GM13976 (cell line): ENCODE measurements around the gene DESI2.
"Not testable (repeated sequence)": the region's sequence is repeated elsewhere in the genome, so short reads cannot be mapped to it uniquely, and the experiment has no call there.

Source experiments
- DNase-seq: peaks from one replicate; pipeline ENCODE4 v3.0.0; 2012; ENCODE audit warnings: low spot score
- in situ Hi-C: fragments of 300-500 bp; cut with MboI; formaldehyde crosslinking; loops from one replicate; pipeline ENCODE4 v1.12.0; 2022; ENCODE audit warnings: low sequenced_read_pairs, mixed read lengths, inconsistent platforms; ENCODE audit not compliant: unreplicated experiment
- TF ChIP-seq, protein P1 (sequence below): IDR thresholded peaks from 2 replicates; pipeline ENCODE4 v1.5.1; 2012; ENCODE audit warnings: borderline replicate concordance, mild to moderate bottlenecking; ENCODE audit not compliant: insufficient read depth; ENCODE audit errors: extremely low read depth, missing control alignments, control extremely low read depth

DESI2 gene

DNA sequence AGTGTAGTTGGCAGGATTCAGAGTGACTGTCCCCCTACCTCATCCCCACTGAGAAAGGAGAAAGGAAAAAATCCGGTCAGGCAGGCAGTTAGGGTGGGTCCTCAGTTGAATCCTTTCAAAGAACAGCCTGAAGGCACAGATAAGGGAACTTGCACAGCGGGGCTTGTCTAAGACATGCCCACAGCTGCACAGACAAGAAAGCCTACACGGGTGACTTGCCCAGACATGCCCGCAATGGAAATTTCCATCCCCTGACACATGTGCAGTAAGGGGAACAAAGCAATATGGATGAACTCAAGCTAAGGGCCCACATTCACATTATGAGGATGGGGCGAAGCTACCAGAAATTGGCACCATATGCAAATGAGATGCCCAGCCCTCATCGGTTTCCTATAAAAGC, 82.5 kb downstream of the DESI2 start:
- in situ Hi-C loops: no loop called here
- DNase-seq: no peak
- TF ChIP-seq, protein P1, sequence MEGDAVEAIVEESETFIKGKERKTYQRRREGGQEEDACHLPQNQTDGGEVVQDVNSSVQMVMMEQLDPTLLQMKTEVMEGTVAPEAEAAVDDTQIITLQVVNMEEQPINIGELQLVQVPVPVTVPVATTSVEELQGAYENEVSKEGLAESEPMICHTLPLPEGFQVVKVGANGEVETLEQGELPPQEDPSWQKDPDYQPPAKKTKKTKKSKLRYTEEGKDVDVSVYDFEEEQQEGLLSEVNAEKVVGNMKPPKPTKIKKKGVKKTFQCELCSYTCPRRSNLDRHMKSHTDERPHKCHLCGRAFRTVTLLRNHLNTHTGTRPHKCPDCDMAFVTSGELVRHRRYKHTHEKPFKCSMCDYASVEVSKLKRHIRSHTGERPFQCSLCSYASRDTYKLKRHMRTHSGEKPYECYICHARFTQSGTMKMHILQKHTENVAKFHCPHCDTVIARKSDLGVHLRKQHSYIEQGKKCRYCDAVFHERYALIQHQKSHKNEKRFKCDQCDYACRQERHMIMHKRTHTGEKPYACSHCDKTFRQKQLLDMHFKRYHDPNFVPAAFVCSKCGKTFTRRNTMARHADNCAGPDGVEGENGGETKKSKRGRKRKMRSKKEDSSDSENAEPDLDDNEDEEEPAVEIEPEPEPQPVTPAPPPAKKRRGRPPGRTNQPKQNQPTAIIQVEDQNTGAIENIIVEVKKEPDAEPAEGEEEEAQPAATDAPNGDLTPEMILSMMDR: no peak

DNA sequence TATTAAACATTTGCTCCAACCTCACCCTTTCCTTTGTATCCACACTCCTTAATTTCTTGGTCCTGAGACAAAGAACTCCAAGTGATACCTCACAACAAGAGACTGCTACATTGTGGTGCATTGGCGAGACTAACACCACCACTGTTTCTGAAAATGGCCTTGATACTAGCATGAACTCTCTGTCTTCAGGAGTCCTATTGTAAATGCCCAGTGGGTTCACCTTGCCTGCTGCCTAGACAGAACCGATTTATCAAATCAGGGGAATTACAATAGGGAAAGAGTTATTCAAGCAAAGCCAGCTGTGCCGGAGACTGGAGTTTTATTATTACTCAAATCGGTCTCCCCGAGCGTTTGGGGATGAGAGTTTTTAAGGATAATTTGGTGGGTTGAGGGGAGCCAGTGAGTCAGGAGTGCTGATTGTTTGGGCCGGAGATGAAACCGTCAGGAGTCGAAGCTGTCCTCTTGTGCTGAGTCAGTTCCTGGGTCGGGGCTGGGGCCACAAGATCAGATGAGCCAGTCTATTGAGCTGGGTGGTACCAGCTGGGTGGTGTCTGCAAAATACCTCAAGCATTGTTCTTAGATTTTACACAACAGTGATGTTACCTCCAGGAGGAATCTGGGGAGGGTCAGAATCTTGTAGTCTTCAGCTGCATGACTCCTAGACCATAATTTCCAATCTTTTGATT, 83.1 kb downstream of the DESI2 start:
- in situ Hi-C loops: no loop called here
- no peak for DNase-seq
- TF ChIP-seq, protein P1: no peak

DNA sequence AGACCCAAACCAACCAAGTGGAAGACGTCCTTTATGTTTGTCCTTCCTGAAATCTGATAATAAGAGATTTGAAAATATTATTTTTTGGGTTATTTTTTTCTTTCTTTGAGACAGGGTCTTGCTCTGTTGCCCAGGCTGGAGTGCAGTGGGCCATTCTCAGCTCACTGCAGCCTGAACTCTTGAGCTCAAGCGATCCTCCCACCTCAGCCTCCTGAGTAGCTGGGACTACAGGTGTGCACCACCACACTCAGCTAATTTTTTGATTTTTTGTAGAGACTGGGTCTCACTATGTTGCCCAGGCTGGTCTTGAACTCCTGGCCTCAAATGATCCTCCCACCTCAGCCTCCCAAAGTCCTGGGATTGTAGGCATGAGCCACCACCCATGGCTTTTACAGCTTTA, 86.2 kb downstream of the DESI2 start:
- in situ Hi-C loops, DNase-seq: not testable (repeated sequence)

DNA sequence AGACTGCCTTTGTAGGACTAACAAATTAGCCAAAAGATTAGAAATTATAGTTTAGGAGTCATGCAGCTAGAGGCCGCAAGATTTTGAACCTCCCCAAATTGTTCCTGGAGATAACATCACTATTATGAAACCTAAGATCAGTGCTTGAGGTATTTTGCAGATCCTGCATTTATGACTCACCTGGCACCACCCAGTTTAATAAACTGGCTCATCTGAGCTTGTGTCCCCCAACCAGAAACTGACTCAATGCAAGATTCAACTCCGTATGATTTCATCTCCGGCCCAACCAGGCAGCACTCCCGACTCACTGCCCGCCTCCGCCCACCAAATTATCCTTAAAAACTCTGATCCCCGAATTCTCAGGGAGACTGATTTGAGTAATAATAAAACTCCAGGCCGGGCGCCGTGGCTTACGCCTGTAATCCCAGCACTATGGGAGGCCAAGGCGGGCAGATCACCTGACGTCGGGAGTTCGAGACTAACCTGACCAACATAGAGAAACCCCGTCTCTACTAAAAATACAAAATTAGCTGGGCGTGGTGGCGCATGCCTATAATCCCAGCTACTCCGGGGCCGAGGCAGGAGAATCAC, 87.2 kb downstream of the DESI2 start:
- in situ Hi-C loops, DNase-seq: not testable (repeated sequence)

DNA sequence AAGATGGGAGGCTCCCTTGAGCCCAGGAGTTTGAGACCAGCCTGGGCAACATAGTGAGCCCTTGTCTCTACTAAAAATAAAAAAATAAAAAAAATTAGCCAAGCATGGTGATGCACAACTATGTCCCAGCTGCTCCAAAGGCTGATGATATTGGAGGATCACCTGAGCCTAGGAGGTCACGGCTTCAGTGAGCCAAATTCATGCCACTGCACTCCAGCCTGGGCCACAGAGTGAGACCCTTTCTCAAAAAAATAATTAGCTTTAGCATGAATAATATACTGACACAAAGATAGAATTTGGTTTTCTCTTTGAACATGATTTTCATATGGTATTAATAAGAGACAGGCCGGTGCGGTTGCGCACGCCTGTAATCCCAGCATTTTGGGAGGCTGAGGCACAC, 88.8 kb downstream of the DESI2 start:
- in situ Hi-C loops: no loop called here
- TF ChIP-seq, protein P1: no peak
- DNase-seq: no peak

DNA sequence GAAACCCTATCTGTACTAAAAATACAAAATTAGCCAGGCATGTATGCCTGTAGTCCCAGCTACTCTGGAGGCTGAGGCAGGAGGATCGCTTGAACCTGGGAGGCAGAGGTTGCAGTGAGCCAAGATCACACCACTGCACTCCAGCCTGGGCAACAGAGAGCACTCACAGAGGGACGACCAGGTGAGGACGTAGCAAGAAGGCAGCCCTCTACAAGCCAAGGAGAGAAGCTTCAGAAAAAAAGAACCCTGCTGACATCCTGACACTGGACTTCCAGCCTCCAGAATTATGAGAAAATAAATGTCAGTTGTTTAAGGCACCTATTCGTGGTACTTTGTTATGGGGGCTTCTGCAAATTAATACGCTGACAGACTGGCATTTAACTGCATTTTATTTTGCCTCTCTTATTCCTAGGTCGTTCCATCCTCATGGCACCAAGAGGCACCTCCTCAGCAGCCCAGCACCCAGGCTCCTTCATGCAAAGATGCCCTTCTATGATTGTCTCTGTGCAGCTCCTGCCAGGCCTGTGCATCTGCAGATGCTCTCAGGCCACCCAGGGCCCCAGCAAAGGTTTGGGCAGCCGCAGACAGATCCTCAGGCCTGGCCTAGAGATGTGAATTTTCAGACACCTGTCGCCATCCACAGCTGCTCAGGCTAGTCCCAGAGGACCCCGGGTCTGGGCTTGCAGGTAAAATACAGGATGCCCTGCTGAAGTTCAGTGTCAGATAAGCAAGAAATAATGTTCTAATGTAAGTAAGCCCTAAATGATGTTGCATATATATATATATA, 96.5 kb downstream of the DESI2 start:
- DNase-seq: no peak
- in situ Hi-C loops: no loop called here
- TF ChIP-seq, protein P1: no peak

DNA sequence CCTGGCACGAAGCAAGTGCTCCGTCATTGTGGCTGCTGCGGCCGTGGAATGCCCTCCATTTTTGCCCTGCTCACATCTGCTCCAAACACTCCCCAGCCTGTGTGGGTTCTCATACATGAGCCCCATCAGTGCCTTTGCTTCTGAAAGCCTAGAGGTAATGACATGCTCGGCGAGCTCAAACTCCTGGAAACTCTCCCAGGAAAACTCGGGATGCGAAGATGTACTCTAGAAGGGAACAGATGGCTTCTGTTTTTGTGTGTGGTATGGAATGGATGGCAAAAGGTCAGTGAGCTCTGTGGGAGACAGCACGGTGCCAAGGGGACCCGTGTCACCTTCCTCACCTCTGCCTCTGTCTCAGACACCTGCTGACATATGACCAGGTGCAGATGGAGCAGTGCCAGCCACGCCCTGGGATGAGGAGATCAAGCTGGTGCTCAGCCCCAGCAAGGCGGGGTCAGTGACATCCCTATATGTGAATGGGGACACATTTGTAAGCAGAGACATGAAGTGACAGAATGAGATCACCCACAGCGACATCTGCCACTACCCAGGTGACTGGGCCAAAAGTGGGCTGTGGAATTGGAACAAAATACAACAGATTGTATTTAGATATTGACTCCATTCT, 98.5 kb downstream of the DESI2 start:
- no peak for DNase-seq
- in situ Hi-C loops: no loop called here
- TF ChIP-seq, protein P1: no peak
